ENCODE results near the gene TWNK. TPM values are rescaled to one million over a fixed set of nuclear protein-coding genes. Genes with fewer than 3 reads are reported as not detected.

Gene TWNK
- total RNA-seq, result 8.4 and 11.9 TPM in 2 replicates

GRCh38 chr10:100986952-100987684, at the start of gene TWNK, which contains the start of gene MRPL43:
Gene TWNK (plus strand): TSS chr10:100987543. CDS start chr10:100988211, 668 bp downstream.
Gene MRPL43 (minus strand): TSS chr10:100987497. CDS start chr10:100987443, 54 bp downstream.

GRCh38 chr10:100969187-100970075, 17.9 kb upstream of the TWNK start, which contains the start of gene SEMA4G:
Gene SEMA4G (plus strand): TSS chr10:100969504. CDS start chr10:100972913, 3,409 bp downstream.

GRCh38 chr10:100999742-101000126, 12.4 kb downstream of the TWNK start, which contains the start of gene LZTS2:
Gene LZTS2 (plus strand): TSS chr10:100999808. CDS start chr10:101002539, 2,731 bp downstream.

GRCh38 chr10:101031128-101031795, 43.9 kb downstream of the TWNK start, which contains the start of the genes PDZD7 and SFXN3:
Gene PDZD7 (minus strand): TSS chr10:101031129. CDS start chr10:101030219, 910 bp downstream.
Gene SFXN3 (plus strand): TSS chr10:101031234. CDS start chr10:101034695, 3,461 bp downstream.

Other genes starting within 250 kb of the TWNK start
- gene PAX2, start 242.0 kb upstream of the TWNK start, total RNA-seq, result under 0.01 and 0.96 TPM in 2 replicates
- 11.6 and 23.0 TPM in 2 replicates for gene SLF2, start 74.6 kb upstream of the TWNK start, total RNA-seq
- 0.21 and 0.96 TPM in 2 replicates for gene SEMA4G, start 18.0 kb upstream of the TWNK start, total RNA-seq
- 44.6 and 55.0 TPM in 2 replicates for gene MRPL43, start within 50 bp of the TWNK start, total RNA-seq
- gene LZTS2, start 12.3 kb downstream of the TWNK start, total RNA-seq, result 53.5 and 91.6 TPM in 2 replicates
- 1.1 and 2.4 TPM in 2 replicates for gene PDZD7, start 43.6 kb downstream of the TWNK start, total RNA-seq
- gene SFXN3, start 43.7 kb downstream of the TWNK start, total RNA-seq, result 13.4 and 36.6 TPM in 2 replicates
- 0.64 and 1.2 TPM in 2 replicates for gene KAZALD1, start 74.4 kb downstream of the TWNK start, total RNA-seq
- gene TLX1, start 143.8 kb downstream of the TWNK start, total RNA-seq, result under 0.01 TPM in 1 of 2 replicates, not detected in the other
- gene LBX1, start 241.9 kb downstream of the TWNK start, total RNA-seq, result not detected in 2 replicates

Measured in tracheal epithelial cell (primary cell).